Measurements from ENCODE around the gene TBX4.
A peak's percentile ranks its signal among the peaks of the same experiment; 100 is the strongest.
"Not testable (repeated sequence)": the region's sequence is repeated elsewhere in the genome, so short reads cannot be mapped to it uniquely, and the experiment has no call there.

TBX4 gene

DNA sequence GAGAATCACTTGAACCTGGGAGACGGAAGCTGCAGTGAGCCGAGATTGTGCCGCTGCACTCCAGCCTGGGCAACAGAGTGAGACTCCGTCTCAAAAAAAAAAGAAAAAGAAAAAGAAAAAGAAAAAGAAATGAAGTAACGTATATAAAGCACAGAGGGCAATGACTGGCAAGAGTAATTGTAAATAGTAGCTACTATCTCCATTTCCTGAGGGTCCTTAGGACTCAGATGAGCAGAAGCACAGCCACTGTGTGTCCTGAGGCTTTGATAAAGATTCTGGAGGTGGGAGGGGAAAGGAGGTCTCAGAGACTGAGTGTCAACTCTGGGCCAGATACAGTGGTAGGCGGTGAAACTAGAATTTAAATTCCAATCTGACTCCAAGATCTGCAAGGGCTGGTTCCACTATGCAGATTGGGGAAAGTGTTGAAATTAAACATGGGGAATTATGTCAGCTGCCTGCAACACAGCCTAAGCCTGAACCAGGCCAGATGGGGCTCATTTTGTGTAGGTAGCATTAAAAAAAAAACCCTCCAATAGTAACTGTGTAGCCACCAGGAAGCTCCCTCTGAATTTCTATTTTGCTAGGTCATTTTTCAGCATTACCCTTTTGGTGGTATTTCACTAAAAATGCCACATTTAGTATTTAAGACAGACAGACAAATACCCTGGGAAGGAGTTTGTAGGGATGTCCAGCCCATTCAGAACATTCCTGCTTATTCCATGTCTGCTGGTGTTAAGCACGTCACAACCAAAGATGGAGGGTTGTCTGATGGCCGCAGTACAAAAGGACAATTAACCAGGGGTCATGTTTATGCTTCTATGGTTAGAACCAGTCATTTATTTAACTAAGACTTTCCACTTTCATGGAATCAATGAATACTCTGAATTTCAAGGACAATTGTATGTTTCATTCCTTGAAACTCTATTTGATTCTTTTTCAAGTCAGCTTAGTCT lies 46.1 kb downstream of the TBX4 start:
- DNase-seq (ENCODE audit: low read depth, low spot score): no peak

DNA sequence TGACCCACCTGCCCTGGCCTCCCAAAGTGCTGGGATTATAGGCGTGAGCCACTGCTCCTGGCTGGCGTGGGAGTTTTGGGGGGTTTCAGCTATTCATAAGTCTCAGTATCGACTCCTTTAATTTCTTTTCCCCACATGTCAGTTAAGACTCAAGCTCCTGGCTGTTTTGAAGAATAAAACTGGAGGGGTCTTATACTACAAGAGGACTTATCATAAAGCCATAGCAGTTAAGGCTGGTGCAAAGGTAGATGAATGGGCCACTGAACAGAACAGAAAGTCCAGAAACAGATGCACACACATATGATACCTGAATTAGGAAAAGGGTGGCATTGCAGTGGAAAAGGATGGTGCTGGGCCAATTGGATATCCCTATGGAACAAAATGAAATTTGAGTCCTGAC lies 47.4 kb downstream of the TBX4 start:
- no peak for DNase-seq (ENCODE audit: low read depth, low spot score)

DNA sequence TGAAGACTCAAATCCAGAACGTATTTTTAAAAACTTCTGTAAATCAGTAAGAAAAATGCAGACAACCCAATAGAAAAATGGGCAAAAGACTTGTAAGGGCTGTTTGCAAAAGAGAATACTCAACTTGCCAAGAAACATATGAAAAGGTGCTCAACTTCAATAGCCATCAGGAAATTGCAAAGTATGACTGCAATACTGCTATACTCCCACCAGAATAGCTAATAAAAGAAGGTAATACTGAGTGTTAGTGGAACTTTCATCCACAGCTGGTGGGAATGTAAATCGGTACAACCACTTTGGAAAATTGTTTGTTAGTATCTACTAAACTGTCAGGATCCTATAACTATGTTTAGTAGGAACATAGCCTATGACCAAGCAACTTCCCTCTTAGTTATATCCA lies 48.1 kb downstream of the TBX4 start:
- no peak for DNase-seq (ENCODE audit: low read depth, low spot score)

DNA sequence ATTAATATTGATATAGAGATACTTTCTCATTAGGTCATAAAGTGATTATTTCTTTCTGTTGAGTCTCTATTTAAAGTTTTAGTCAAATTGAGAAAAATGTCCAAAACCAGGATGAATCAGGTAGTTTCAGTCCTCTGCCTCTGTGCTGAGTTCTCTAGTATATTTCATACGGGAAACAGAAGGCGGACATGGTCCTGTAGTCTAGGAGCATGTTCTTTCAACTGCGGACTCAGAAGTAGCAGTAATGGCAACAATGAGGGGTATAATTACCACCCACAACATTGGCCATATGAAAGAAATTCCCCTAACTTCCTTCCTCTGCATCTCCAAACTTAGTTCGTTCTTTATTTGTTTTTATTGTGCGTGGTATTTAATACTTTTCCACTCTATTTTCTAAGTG lies 50.1 kb downstream of the TBX4 start:
- no peak for DNase-seq (ENCODE audit: low read depth, low spot score)

DNA sequence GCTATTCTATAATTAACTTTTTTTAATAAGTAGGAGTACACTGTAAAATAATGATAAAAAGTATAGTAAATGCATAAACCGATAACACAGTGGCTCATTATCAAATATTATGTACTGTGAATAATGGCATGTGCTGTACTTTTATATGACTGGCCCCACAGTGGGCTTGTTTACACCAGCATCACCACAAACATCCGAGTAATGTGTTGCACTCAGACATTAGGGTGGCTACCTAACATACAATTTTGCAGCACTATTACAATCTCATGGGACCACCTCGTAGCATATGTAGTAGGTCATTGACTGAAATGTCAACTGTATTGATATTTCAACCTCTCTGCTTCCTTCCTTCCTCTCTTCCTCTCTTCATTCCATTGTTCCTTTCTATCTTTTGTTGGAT lies 51.7 kb downstream of the TBX4 start:
- DNase-seq (ENCODE audit: low read depth, low spot score): no peak

DNA sequence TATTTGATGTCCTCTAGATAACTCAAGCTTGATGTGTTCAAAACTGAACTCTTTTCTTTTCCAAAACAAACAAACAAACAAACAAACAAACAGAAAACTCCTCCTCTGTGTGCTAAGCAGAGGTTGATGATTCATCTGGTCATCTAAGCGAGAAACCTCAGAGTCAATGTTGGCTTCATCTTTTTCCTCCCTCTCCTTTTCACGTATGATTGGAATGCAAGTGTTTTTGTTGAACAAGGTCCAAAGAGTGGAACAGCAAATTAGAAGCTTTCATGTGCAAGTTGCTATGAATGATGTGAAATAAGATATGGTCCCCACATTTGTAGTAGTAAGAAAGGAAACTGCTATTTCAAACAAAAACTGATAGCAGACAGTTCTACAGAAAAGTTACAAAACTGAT lies 52.5 kb downstream of the TBX4 start:
- peak; percentile 21 for DNase-seq (ENCODE audit: low read depth, low spot score)

DNA sequence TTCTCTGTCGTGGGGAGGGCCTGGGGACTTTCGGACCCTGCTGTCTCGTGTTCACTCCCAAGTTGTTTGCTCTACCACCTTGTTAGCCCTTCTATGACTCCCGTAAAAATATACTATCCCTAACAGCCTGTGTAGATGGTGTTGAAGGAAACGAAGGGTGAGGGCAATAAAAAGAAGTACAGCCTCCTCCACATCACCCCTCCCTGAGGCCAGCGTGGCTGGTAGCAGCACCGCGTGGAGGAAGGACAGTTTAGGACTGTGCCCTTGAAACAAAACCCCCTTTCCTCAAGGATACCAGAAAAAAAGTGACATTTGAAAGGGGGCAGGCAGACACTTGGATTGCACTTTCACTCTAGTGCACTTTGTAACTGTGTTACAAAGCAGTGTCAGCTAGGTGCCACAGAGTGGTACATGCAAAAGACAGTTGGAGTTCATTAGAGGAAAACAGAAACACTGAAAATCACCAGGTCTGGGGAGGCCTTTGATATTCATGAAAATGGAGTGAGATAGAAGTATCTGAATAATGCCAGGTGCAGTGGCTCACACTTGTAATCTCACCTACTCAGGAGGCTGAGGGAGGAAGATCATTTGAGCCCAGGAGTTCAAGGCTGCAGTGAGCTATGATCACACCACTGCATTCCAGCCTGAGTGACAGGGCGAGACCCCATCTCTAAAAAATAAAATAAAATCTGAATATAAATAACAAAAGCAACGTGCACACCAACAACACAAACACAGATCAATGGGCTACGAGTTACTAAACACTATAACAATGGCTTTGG lies 53.8 kb downstream of the TBX4 start:
- no peak for DNase-seq (ENCODE audit: low read depth, low spot score)

DNA sequence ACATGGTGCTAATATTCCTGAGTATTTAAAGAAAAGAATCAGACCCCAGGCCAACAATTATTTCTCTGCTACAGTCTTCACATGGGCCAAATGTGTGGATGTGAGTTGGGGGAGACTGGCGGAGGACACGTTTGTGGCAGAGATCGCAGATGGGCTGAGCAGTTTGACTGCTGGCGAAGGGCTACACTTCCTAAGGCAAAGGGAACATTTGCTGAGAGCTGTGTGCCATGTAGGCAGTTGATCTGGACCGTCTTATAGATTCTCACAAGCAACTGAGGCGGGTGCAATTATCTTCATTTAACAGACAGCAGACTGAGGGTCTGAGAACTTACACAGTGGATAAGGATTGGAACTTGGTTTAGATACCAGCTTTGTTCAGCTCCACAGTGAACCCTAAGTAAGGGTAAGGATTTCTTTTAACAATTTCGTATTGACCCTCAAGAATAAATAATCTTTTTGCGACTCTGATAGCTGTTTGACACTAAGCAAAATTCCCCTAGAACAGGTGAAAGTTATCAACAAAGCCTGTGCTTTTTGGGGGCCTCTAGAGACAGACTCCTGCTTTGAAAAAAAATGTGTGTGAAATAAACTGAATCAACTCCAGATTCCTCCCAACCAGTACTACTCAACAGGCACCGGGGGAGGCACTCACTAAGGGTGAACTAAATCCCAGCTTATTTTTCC lies 55.3 kb downstream of the TBX4 start:
- DNase-seq (ENCODE audit: low read depth, low spot score): no peak

DNA sequence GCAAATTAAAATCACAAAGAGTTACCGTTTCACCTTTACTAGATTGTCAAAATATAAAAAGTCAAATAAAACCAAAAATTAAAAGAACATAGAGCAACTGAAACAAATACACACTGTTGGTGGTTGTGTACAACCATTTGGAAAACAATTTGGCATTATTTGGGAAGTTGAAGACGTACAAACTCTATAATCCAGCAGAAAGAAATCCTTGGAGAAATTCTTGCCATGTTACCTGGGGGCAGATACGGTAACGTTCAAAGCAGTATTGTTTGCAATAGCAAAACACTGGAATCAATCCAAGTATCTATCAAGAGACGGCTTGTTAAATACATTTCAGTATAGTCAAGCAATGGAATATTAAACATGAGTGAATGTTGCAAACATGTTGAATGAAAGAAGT lies 56.7 kb downstream of the TBX4 start:
- no peak for DNase-seq (ENCODE audit: low read depth, low spot score)

DNA sequence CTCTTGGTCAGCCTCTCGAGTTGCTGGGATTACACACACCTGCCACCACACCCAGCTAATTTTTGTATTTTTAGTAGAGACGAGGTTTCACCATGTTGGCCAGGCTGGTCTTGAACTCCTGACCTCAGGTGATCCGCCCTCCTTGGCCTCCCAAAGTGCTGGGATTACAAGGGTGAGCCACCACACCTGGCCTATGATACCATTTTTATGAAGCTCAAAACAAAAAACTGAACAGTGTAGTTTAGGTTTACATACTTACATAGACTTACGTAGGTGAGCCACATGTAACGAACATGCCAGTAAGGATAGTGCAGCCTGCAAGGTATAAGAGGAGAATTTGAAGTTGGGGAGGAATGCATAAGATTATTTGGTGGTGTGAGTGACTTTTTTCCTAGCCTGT lies 57.2 kb downstream of the TBX4 start:
- not testable (repeated sequence) for DNase-seq (ENCODE audit: low read depth, low spot score)

DNA sequence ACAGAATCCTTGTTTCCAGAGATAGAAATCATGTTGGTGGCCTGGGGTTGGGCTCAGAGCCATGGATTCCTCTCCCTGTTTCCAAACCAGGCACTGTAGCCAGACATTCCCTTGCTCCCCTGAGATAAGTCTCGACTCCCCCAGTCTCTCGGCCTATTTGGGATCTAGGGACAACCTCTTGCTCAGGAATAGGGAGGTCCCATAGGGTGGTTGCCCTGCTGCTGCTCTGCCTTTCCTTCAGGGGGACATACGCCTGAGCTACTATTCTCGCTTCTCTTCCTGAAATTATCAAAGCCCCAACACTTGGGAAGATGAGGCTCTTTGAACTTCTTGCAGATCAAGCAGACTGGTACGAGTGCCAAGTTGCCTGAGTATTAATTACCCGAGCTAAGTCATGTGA lies 58.0 kb downstream of the TBX4 start:
- DNase-seq (ENCODE audit: low read depth, low spot score): no peak

DNA sequence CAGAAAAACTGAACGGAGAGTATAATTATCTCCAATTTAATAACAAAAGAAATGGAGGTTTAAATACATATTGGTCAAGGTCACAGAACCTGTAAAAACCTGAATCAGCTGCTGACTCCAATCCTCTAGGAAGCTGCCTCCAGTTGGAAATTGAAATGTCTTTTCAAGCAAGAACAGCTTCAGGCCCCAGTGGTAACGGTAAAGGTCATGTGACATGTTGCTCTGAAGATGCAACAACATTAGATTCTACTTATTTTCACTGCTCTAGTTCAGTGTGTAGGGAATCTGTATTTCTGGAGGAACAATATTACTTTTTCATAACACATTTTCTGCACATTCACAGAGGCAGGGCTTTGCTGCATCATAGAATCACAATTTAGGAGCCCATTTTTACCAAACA lies 58.8 kb downstream of the TBX4 start:
- no peak for DNase-seq (ENCODE audit: low read depth, low spot score)

DNA sequence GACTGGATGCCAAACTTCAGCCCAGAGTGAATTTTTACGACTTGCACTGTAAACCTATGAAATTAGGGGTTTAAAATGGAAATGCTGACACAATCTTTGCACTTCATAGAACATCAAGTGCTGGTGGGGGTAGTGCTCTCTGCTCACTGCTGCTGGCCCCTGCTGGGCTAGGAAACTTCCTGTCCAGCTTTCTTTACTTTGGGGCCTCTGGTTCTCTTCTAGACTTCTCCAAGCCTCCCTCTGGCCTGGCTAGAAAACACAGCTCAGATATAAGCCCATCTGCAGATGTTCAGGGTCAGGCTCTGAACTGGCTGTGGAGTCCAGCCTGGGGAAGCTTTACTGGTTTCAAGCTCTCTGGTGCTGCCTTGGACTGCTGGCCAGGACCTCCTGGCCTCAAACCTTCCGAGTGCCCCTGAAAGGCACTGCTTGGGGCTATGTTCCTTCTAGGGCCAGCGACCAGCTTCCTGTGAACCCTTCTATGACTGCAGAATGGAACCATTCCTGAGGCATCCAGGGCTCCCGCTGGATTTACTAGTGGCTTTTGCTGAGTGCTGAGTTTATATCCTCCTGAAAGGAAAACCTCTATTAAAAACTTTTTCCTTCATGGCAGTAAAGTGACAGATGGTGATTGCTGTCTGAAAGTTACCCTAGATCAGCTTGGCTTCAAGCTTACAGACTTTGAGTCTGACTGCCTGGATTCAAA lies 59.4 kb downstream of the TBX4 start:
- no peak for DNase-seq (ENCODE audit: low read depth, low spot score)

DNA sequence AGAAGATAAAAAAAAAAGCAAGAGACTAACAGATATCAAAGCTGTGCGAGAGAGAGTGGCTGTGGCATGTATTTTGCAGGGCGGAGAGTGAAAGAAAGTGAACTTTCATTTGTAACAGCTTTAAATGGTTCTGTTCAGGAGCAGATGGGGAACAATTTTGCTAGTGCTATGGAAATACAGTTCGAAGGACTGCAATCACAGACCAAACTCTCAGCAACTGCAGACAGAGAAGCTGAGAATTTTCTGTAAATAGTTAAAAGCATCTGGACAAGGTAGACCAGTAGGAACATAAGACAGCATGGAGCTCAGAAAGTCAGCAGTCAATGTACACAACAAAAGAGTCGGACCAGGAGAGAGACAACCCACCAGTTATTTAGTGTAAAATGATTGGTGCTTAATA lies 62.3 kb downstream of the TBX4 start:
- no peak for DNase-seq (ENCODE audit: low read depth, low spot score)

DNA sequence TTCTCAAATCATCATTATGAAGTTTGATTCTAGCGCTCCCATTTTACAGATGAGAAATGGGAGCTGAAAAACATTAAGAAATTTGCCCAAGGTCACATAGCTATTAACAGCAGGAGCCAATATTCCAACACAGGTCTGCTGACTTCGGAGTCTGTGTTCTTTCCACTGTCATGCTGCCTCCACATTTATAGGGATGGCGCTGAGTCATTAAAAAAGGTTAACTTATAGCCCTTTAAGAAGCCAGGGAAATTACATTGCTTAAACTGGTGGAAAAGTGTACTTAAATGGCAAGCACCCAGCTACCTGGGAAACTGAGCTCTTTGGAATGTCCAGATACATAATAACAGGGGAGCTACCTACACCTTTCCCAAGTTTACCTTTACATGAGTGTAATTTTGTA lies 65.0 kb downstream of the TBX4 start:
- DNase-seq (ENCODE audit: low read depth, low spot score): no peak

DNA sequence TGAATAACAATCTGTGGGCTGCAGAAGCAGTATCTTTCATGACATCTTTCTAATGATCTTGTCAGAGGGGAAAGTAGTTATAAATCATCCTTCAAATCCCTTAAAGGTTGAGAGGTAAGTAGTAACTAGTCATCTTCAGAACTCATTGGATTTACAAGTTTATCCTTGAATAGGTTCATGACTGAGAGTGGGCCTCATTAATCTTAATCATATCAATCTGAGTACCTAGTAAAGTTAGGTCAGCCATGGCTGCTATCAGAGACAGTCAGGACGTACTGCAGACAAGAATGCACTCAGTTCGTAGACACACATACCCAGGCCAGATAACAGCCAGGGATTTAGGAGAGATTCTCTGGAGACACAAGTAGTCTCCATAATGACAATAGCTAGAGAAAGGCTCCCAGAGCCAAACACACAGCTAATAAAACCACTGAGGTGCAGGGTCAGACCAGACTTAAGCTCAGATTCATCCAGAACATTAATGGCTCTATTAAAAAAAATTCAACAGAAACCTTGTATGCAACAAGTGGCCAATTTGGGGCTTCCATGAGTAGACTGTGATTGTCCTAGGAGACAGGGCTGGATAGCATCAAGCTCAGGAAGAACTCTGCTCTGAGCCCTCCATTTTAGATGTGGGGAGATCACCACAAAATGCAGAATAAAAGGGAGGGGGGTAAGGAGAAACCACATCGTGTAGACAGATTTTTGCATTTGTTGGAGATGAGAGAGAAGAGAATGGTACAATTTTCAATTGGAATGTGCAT lies 65.8 kb downstream of the TBX4 start:
- no peak for DNase-seq (ENCODE audit: low read depth, low spot score)

DNA sequence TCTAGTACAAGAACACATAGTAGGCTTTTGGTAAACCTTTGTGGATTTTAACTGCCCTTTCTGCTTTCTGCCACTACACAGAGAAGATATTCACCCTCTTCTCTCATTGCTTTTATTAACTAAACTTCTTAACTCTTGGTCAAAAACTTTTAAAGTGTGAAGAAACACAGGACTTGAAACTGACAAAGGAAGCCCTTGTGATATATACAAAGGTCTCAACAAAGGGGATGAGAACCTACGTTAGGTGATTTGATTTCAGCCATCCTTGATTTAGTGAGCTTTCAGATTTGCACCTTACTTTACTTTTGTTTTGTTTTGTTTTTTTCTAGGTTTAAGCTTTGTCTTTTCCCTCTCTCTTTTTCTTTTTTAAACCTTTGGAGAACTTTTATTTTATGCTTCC lies 66.9 kb downstream of the TBX4 start:
- DNase-seq (ENCODE audit: low read depth, low spot score): no peak

DNA sequence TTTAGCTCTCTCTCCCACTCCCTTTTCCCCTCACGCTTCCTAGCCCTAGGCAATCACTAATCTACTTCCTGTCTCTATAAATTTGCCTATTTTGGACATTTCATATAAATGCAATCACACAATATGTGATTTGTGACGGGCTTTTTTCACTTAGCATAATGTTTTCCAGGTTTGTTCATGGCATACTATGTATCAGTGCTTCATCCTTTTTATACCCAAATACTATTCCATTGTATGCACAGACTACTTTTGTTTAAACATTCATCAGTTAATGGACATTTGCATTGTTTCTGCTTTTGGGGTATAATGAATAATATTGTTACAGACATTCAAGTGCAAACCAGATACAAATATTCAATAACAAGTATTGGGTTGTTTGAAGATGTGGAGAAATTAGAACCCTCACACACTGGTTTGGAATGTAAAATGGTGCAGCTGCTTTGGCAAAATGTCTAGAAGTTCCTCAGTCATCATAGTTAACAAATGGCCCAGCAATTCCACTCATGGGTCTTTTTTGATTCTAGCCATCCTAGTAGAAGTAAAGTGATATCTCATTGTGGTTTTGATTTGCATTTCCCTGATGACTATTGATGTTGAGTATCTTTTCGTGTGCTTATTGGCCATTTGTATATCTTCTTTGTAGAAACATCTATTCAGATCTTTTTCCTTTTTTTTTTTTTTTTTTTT lies 67.7 kb downstream of the TBX4 start:
- no peak for DNase-seq (ENCODE audit: low read depth, low spot score)

DNA sequence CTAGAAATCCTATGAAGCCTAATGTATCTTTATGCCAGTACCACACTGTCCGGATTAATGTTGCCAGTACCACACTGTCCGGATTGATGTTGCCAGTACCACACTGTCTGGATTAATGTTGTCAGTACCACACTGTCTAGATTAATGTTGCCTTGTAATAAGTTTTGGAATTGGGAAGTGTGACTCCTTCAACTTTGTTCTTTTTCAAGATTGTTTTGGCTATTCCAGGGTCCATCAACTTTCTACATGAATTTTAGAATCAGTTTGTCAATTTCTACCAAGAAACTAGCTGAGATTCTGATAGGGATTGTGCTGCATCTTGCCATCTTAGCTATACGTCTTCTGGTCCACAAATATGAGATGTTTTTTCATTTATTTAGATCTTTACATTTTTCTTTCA lies 68.7 kb downstream of the TBX4 start:
- no peak for DNase-seq (ENCODE audit: low read depth, low spot score)

DNA sequence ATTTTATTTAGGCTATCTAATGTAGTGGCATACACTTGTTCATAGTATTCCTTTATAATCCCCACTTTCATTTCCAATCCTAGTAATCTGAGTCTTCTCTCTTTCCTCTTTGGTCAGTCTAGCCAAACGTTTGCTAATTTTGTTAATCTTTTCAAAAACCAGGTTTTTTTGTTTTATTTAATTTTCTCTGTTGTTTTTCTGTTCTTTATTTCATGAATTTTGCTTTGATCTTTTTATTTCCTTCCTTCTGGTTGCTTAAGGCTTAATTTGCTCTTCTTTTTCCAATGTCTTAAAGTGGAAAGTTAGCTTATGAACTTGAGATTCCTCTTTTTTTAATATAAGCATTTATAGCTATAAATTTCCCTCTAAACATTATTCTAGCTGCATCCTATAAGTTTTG lies 69.9 kb downstream of the TBX4 start:
- DNase-seq (ENCODE audit: low read depth, low spot score): no peak

All from brain pericyte (primary cell).